Eye (tissue), 1 donor: ENCODE results near the gene RAD51B.

Source experiments
- DNase-seq: peaks from one replicate; pipeline ENCODE4 v3.0.0-alpha.2; 2015

Gene RAD51B

DNA sequence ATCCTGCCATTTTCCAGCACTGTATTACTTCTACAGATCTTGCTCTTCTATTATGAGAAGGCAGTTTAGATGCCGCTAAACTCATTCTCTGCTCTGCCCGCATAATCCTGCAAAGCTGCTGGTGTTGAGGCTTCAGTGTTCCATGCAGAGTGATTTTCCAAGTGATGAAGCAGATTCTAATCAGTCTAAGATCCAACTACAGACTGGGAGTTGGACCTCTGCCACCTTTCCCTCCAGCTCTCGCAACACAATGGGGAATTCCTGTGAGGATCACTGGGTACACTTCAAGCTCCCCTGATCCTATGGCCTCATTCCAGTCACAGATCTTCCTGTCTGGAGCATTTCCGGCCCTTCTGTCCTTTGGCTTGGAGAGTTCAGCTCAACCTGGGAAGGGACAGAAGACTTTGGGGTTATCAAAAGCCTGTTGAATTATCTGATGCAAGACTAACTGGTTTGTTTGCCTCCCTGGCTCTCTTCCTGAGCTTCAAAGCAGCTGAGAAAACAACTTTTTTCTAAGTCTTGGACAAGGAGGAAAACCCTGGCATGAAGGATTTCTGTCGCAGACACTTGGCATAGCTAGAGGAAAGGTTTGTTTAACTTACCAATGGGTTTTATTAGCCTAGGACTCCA is 639.4 kb downstream of the RAD51B start:
- peak; percentile 80 for DNase-seq

- DNase-seq, result no peak
Observed at GRCh38 chr14:68459480-68460136, 640.0 kb downstream of the RAD51B start.

GRCh38 chr14:68460541-68460940 is 641.0 kb downstream of the RAD51B start:
- no peak for DNase-seq

DNA sequence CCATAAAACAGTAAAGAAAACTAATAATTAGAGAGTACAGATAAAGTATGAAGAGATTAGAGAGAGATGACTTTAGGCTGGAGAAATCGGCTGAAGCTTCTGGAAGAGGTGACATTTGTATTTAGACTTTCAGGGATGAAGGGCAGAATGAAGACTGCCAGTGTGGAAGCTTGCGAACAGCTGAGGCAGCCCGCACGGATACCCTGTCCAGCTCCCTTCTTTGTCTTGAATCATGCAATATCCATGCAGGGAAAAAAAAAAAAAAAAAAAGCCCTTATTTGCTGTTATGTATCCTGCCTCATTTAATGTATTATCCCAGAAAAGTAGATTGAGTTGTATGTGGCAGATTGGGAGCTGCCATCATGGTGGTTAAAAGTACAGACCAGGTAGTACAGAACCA is 641.5 kb downstream of the RAD51B start:
- DNase-seq, result no peak

DNA sequence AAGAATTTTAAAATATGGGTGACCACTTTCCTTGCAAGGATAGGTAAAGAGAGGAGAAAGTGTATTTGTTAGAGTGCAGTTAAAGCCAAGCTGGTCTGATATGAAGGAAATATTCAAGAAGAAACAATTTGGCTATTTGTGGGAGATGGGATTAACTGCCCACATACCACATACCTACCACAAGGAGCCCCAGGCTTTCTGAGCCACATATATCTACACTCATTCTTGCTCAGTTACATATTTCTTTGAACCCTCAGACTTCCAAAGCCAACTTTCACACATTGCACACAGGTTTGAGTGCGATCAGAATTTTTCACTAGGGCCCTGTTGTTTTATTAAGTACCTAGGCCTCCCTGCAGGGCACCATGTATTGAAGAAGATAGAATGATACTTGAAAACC is 643.1 kb downstream of the RAD51B start:
- no peak for DNase-seq

- DNase-seq, result no peak
Observed at GRCh38 chr14:68463299-68463698, 643.7 kb downstream of the RAD51B start.

- no peak for DNase-seq
Observed at GRCh38 chr14:68463705-68464374, 644.3 kb downstream of the RAD51B start.

- no peak for DNase-seq
Observed at GRCh38 chr14:68464711-68465110, 645.1 kb downstream of the RAD51B start.

DNA sequence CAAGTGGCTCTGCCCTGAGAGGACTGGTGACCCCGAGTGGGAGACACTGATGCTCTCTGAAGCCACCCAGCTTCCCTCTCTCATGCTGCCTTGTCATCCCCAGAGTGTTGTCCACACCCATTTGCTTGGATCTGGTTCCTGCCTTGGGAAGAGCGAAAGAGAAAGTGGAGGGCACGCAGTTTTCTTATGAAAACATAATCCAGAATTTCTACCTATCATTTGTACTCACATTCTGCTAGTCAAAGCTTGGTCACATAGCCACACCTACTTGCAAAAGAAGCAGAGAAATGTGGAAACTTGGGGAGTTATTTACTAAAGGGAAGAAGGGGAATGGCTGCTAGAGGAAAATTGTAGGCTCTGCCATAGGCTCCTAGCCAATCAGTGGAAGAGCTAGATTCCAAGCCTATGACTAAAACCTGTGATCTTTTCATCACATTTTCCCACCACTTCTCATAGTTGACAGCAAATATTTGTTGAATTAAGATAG is 647.0 kb downstream of the RAD51B start:
- no peak for DNase-seq

DNA sequence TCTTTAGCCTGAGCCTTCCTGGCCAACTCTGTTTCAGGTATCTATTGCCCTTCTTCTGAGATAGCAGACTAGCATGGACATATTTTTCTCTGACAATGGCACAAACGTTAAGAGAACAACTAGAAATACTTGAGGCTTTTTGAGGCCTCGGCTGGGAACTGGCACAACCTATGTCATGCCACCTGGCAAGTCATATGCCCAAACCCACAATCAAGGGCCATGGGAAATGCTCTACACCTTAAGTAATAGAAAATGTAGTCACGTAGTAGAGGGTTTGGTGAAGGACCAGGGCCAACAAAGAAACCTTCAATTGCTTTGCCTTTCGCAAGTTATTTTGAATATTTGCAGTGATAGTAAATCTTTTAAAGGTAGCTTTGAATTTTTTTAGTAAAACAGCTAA is 647.8 kb downstream of the RAD51B start:
- DNase-seq, result no peak

- DNase-seq, result no peak
Observed at GRCh38 chr14:68468437-68469207, 649.0 kb downstream of the RAD51B start.

DNA sequence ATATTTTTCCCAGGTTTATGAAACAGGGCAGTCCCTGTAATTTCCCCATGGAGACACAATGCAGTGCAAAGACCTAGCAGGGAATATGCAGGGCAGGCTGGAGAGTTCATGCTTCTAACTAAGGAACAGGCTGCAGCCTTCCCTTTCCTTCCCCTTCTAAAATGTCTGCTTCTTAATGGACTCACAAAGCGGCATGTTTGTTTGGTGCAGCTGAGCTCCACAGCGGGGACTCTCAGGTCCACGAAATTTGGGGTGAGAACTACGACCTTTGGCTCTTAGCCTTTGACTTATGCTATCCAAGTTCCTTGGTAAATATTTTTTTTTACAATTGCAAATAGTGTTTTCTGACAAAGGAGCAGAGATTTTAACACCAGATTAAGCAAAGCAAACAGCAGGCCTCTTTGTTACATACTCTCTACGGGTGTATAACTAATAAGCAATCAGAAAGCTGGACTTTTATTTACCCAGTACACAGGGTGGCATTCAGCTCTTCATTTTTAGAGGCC is 649.7 kb downstream of the RAD51B start:
- DNase-seq, result no peak

- no peak for DNase-seq
Observed at GRCh38 chr14:68470361-68470760, 650.8 kb downstream of the RAD51B start.

- DNase-seq, result no peak
Observed at GRCh38 chr14:68471029-68471963, 651.7 kb downstream of the RAD51B start.

GRCh38 chr14:68471964-68472508 is 652.5 kb downstream of the RAD51B start:
- no peak for DNase-seq

- DNase-seq, result no peak
Observed at GRCh38 chr14:68473069-68473468, 653.5 kb downstream of the RAD51B start.

DNA sequence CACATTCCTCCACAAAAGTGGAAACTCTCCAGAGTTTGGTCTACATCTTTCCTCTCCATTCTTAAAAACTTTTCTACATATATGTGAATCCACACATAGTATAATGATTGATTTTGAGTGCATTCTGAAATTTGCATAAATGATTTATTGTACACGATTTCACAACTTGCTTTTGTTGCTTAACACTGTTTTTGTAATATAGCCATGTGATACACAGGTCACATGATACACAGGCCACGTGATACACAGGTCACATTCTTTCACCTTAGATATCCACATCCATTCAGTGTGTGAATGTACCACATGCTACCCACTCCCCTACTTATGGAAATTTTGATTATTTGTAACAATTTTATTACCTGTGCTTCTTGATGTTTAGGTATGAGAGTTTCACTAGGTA is 654.2 kb downstream of the RAD51B start:
- DNase-seq, result no peak

- DNase-seq, result no peak
Observed at GRCh38 chr14:68474741-68475140, 655.2 kb downstream of the RAD51B start.

- DNase-seq, result no peak
Observed at GRCh38 chr14:68475802-68476201, 656.2 kb downstream of the RAD51B start.

DNA sequence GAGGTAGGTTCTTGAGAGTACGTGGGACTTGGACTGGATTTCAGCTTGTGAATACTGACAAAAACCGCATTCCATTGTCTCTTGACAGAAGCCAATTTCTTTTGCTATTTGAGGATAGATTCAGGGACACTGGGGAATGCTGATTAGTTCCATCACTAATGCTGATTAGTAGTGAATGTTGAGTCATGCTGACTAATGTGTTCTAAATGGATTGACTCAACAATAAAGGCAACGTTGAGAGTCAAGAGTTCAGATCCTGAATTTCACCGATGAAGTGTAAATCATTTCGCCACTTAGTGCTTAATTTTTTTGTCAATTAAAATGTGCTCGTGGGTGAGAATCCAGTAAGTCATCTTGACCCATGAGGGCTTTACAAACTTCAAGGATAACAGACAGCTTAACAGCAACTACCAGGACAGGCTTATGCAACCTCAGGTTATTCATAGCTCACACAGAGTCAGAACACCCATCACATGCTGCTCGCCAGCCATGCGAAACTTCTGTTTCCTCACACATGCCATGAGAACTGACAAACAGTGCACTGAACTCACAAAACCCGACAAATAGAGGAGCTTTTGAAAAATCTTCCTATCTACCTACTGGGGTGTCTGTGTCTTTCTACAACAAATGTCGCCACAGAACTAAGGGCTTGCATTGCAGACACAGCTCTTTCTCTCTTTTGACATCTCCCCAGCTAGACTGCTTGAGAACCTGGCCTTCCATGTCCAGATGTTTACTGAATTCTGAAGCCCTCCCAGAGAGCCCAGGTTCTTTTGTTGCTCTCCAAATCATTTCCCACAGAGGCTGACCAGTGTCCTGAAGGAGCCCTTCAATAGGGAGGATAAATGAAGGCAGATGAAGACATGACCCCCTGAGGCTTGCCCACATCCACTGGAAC is 656.9 kb downstream of the RAD51B start:
- DNase-seq, result peak; percentile 73

GRCh38 chr14:68477110-68477455 is 657.5 kb downstream of the RAD51B start:
- no peak for DNase-seq
